ENCODE measurements around the gene PKMYT1.

DNA sequence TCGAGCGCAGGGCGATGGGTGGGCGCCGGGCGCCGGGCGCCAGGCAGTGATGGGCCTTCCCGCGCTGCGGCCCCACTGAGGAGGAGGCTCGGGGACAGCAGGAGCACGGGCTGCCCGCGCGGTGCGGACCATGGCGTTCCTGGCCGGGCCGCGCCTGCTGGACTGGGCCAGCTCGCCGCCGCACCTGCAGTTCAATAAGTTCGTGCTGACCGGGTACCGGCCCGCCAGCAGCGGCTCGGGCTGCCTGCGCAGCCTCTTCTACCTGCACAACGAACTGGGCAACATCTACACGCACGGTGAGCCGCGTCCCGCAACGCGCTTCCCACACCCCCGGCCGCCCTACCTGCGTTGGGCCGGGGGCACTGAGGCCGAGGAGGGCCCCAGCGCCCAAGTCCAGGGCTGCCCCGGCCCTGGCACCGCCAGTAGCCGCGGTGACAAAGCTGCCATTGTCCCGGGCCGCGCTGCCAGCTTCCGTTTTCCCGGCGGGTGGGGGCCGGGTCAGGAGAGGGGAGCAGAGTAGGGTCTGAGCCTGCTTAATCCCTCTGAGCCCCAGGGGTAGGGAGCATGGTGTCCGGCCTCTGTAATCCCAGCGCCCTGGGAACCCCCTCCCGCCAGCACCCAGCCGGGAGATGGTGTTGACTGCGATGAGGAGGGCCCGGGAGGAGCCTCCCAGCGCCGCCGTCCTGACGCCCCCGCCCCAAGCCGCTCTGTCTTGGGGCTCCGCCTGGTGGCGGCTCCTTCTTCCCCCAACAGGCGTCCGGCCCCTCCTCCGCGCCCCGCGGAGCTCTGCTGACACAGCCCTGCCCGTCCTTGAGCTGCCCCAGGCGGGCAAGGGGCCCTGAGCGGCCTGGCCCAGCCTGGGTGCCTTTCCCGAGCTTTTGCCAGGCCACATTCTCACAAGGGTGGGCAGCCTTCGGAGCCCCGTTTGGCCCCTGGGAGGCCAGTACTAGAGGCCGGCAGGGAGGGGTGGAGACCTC lies 10.4 kb downstream of the PKMYT1 start:
- TF ChIP-seq, protein P1, sequence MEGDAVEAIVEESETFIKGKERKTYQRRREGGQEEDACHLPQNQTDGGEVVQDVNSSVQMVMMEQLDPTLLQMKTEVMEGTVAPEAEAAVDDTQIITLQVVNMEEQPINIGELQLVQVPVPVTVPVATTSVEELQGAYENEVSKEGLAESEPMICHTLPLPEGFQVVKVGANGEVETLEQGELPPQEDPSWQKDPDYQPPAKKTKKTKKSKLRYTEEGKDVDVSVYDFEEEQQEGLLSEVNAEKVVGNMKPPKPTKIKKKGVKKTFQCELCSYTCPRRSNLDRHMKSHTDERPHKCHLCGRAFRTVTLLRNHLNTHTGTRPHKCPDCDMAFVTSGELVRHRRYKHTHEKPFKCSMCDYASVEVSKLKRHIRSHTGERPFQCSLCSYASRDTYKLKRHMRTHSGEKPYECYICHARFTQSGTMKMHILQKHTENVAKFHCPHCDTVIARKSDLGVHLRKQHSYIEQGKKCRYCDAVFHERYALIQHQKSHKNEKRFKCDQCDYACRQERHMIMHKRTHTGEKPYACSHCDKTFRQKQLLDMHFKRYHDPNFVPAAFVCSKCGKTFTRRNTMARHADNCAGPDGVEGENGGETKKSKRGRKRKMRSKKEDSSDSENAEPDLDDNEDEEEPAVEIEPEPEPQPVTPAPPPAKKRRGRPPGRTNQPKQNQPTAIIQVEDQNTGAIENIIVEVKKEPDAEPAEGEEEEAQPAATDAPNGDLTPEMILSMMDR (IDR thresholded peaks at IDR 0.05) = peak in 11 of 12 donors; percentile 17 to 53 (median 43)
- peak in 1 of 2 donors; percentile 14 for TF ChIP-seq POLR2A (IDR thresholded peaks at IDR 0.05)
